ENCODE results near the gene SPATA32.

Gene SPATA32

DNA sequence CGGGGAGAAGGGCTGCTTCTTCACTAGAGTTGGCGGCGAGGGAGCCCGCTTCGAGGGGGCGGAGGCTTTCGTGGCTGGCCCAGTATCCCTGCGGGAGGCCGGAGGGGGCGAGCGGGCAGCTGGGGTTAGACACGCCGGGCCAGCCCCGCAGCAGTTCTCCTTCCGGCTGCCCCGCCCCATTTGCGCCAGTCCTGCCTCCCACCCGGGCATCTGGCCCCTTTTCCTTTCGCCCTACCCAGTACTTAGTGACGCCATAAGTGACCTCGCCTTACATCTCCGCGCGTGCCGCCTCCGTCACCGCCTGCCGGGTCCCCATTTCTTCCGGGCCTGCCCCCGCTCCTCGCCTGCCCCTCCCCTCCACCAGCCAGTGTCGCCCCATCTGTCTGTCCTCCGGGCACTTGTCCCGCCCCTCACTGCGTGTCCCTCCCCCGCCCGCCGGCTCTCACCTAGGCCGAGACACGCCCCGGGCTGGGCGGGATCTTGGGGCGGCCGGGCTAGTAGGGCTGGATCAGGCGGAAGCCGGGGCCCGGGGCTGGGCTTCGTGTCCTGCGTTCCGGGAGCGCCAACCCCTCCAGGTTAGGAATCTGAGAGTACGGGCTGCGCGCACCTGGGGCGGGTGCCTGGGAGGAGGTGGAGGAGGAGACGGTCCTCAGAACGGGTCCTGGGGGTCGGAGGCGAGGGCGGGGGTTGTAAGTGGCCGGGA is 14.3 kb downstream of the SPATA32 start:
- DNase-seq (ENCODE audit: low read depth in 2 of 2): peak; percentile 67 to 91
- TF ChIP-seq, protein P1, sequence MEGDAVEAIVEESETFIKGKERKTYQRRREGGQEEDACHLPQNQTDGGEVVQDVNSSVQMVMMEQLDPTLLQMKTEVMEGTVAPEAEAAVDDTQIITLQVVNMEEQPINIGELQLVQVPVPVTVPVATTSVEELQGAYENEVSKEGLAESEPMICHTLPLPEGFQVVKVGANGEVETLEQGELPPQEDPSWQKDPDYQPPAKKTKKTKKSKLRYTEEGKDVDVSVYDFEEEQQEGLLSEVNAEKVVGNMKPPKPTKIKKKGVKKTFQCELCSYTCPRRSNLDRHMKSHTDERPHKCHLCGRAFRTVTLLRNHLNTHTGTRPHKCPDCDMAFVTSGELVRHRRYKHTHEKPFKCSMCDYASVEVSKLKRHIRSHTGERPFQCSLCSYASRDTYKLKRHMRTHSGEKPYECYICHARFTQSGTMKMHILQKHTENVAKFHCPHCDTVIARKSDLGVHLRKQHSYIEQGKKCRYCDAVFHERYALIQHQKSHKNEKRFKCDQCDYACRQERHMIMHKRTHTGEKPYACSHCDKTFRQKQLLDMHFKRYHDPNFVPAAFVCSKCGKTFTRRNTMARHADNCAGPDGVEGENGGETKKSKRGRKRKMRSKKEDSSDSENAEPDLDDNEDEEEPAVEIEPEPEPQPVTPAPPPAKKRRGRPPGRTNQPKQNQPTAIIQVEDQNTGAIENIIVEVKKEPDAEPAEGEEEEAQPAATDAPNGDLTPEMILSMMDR (IDR thresholded peaks at IDR 0.05; ENCODE audit: low read depth, low read length): no peak
- peak overlapping the region; percentile 51 to 59 for H3K4me3 ChIP-seq (replicated peaks in 1 of 2; ENCODE audit: low read depth in 2 of 2, low read length in 2 of 2)

DNA sequence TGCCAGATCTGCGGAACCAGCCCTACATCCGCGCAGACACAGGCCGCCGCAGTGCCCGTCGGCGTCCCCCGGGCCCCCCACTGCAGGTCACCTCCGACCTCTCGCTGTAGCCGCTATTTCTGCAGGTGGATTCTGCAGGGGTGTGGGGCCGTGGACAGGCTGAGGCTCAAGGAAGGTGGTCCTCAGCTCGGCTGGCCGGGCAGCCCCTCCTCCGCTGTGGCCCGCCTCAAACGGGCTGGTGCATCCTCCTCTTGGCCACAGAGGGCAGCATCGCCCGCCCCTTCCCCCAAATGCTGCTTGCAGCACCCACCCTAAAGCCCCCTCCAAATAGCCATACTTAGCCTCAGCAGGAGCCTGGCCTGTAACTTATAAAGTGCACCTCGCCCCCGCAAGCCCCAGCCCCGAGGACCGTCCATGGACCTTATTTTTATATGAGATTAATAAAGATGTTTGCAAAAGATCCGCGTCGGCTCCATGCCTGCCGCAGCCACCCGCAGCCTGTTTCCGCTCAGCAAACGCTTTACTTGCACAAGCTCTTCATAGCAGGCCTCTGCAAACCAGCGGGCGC is 14.9 kb downstream of the SPATA32 start:
- DNase-seq (ENCODE audit: low read depth in 2 of 2): peak in 1 of 2 donors; percentile 35
- peak overlapping the region; percentile 51 to 59 for H3K4me3 ChIP-seq (replicated peaks in 1 of 2; ENCODE audit: low read depth in 2 of 2, low read length in 2 of 2)
- TF ChIP-seq, protein P1 (IDR thresholded peaks at IDR 0.05; ENCODE audit: low read depth, low read length): peak; percentile 49

DNA sequence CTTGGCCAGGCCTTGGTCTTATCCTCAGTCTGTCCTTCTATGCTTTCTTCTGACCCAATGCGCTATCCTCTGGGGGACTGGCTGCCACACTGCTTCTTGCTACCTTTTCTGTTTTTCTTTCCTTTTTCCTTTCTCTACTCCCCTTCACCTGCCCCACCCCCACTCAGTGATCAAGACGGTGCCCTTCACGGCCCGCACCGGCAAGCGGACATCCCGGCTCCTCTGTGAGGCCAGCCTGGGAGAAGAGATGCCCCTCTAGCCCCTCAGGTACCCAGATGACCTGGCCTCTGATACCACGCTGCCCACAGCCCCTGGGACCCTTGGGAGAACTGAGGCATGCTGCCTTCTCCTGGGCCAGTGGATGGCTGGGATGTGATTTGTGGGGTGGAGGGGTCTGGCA is 15.6 kb downstream of the SPATA32 start:
- TF ChIP-seq, protein P1 (IDR thresholded peaks at IDR 0.05; ENCODE audit: low read depth, low read length): no peak
- H3K4me3 ChIP-seq (replicated peaks in 1 of 2; ENCODE audit: low read depth in 2 of 2, low read length in 2 of 2): no peak overlapping the region
- DNase-seq (ENCODE audit: low read depth in 2 of 2): no peak

DNA sequence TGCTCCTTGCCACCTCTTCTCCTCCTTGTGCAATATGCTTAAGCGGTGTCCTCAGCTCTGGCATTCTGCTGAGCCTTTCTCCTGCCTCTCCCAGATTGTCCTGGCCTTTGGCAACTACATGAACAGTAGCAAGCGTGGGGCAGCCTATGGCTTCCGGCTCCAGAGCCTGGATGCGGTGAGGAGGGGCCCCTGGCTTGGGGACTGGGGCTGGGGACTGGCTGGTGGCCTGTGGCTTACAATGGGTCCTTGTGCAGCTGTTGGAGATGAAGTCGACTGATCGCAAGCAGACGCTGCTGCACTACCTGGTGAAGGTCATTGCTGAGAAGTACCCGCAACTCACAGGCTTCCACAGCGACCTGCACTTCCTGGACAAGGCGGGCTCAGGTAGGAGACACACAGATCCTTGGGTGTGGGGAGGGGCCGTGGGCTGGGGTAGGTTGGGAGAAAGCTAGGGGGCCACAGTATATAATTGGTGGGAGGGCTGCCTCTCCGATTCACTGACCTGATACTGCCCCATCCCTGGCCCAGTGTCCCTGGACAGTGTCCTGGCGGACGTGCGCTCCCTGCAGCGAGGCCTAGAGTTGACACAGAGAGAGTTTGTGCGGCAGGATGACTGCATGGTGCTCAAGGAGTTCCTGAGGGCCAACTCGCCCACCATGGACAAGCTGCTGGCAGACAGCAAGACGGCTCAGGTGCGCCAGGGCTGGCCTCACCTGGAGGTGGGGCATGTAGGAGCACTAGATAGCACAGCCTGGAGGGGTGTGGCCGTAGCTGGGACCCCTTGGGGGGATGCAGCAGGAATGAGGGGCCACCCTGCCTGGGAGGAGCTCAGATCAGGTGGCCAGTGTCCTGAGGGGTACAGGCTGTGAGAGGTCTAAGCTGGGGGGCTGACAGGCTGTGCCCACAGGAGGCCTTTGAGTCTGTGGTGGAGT is 16.9 kb downstream of the SPATA32 start:
- no peak for DNase-seq (ENCODE audit: low read depth in 2 of 2)
- no peak overlapping the region for H3K4me3 ChIP-seq (replicated peaks in 1 of 2; ENCODE audit: low read depth in 2 of 2, low read length in 2 of 2)
- TF ChIP-seq, protein P1 (IDR thresholded peaks at IDR 0.05; ENCODE audit: low read depth, low read length): no peak

DNA sequence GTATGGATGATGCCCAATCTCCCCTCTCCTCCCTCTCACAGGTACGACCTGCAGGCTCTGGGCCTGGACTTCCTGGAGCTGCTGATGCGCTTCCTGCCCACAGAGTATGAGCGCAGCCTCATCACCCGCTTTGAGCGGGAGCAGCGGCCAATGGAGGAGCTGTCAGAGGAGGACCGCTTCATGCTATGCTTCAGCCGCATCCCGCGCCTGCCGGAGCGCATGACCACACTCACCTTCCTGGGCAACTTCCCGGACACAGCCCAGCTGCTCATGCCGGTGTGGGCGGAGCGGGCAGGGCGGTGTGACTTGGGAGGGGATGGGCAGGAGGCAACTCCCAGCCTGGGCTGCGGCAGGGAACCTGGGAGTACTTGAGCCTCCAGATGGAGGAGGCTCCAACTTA is 18.1 kb downstream of the SPATA32 start:
- TF ChIP-seq, protein P1 (IDR thresholded peaks at IDR 0.05; ENCODE audit: low read depth, low read length): no peak
- no peak overlapping the region for H3K4me3 ChIP-seq (replicated peaks in 1 of 2; ENCODE audit: low read depth in 2 of 2, low read length in 2 of 2)
- DNase-seq (ENCODE audit: low read depth in 2 of 2): no peak

DNA sequence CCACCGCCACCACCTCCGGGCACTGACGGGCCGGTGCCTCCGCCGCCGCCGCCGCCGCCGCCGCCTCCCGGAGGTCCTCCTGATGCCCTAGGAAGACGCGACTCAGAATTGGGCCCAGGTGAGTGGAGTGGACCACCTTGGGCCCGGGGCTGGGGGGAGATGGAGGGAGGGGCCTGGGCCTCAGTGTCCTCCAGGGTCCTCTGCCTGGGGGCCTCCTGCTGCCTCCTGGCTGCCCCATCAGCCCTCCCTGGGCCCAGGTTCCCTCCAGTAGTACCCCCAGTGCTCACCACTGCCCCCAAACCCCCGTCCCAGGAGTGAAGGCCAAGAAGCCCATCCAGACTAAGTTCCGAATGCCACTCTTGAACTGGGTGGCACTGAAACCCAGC is 19.9 kb downstream of the SPATA32 start:
- no peak overlapping the region for H3K4me3 ChIP-seq (replicated peaks in 1 of 2; ENCODE audit: low read depth in 2 of 2, low read length in 2 of 2)
- DNase-seq (ENCODE audit: low read depth in 2 of 2): no peak
- TF ChIP-seq, protein P1 (IDR thresholded peaks at IDR 0.05; ENCODE audit: low read depth, low read length): no peak
